ENCODE results near the gene NOP53.

DNA sequence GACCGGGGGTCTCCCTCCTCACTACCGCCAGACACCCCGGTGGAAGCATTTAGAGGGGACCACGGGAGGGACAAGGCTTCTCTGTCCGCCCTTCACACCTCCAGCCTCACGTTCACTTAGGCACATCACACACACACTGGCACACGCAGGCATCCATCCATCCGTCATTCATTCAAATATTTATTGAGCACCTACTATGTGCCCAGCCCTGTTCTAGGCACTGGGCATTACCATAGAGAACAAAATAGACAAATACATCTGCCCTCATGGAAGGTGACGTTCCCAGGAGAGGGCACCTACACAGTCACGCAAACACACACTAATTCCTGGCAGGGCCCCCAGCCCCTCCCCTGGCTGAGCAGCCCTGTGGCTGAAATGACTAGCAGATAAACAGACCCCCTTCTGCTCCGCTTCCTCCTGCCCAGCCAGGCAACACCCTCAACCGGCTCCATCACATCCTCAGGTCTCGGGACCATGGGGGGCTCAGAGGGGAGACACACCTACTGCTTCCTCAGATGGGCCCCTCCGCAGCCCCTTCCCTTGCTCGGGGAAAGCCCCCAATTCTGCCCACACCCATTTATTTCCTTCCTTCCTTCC is 3.7 kb upstream of the NOP53 start:
- TF ChIP-seq, protein P1, sequence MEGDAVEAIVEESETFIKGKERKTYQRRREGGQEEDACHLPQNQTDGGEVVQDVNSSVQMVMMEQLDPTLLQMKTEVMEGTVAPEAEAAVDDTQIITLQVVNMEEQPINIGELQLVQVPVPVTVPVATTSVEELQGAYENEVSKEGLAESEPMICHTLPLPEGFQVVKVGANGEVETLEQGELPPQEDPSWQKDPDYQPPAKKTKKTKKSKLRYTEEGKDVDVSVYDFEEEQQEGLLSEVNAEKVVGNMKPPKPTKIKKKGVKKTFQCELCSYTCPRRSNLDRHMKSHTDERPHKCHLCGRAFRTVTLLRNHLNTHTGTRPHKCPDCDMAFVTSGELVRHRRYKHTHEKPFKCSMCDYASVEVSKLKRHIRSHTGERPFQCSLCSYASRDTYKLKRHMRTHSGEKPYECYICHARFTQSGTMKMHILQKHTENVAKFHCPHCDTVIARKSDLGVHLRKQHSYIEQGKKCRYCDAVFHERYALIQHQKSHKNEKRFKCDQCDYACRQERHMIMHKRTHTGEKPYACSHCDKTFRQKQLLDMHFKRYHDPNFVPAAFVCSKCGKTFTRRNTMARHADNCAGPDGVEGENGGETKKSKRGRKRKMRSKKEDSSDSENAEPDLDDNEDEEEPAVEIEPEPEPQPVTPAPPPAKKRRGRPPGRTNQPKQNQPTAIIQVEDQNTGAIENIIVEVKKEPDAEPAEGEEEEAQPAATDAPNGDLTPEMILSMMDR (IDR thresholded peaks at IDR 0.05 in 4 of 5, conservative IDR thresholded peaks at IDR 0.05 in 1 of 5), result no peak
- no peak for TF ChIP-seq POLR2A (IDR thresholded peaks at IDR 0.05)
